GM13976 (cell line): Measurements from ENCODE around the gene IFFO2.

Experiments used
- DNase-seq: peaks from one replicate; pipeline ENCODE4 v3.0.0; 2012; ENCODE audit warnings: low spot score
- CTCF ChIP-seq: IDR thresholded peaks from 2 replicates; pipeline ENCODE4 v1.5.1; 2012; ENCODE audit warnings: borderline replicate concordance, mild to moderate bottlenecking; ENCODE audit not compliant: insufficient read depth; ENCODE audit errors: extremely low read depth, missing control alignments, control extremely low read depth
- in situ Hi-C: fragments of 300-500 bp; cut with MboI; formaldehyde crosslinking; loops from one replicate; pipeline ENCODE4 v1.12.0; 2022; ENCODE audit warnings: low sequenced_read_pairs, mixed read lengths, inconsistent platforms; ENCODE audit not compliant: unreplicated experiment

The IFFO2 gene

DNA sequence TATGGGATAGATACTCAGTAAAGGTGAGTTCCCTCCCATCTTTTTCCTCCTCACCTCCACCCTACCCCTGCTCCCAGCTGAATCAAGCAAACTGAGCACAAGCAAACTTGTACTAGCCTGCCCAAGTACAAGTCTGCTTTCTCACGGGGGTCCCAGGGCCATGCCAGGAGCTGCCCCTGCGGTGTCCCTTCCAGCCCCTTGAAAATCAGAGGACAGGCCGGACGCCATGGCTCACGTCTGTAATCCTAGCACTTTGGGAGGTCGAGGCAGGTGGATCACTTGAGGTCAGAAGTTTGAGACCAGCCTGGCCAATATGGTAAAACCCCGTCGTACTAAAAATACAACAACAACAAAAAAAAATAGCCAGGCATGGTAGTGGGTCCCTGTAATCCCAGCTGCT is 17.5 kb upstream of the IFFO2 start:
- in situ Hi-C loops, result no loop called here
- DNase-seq, result no peak
- TF ChIP-seq CTCF, result no peak

- in situ Hi-C loops, result no loop called here
Measured at GRCh38 chr1:18973446-18973955, 17.0 kb upstream of the IFFO2 start.

GRCh38 chr1:18972991-18973390 is 16.5 kb upstream of the IFFO2 start:
- in situ Hi-C loops, result no loop called here
- no peak for DNase-seq
- no peak for TF ChIP-seq CTCF

More at GRCh38 chr1:18973446-18973955, 17.0 kb upstream of the IFFO2 start:
- TF ChIP-seq CTCF, result no peak
- DNase-seq, result no peak

GRCh38 chr1:18972531-18972930 is 16.1 kb upstream of the IFFO2 start:
- DNase-seq, result no peak
- in situ Hi-C loops, result no loop called here
- no peak for TF ChIP-seq CTCF

DNA sequence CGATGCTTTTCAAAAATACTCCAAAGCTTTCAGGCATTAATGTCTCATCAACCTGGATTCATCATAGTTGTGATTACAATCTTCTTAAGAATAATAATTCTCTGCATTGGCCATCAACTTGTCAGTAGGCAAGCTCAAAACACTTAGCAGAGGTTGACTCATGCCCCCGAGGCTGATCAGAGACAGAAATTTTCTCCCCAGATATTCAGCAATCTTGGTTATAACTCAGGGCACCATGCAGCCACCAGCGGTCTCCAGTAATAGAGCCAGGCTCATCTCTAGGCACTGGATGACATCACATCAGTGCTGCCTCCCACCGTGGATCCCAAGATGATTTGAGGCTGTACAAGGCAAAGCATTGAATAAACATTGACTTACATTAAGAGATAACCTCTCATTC is 14.3 kb upstream of the IFFO2 start:
- no peak for DNase-seq
- in situ Hi-C loops, result no loop called here
- TF ChIP-seq CTCF, result no peak

GRCh38 chr1:18970358-18970757 is 13.9 kb upstream of the IFFO2 start:
- no peak for TF ChIP-seq CTCF
- in situ Hi-C loops, result no loop called here

More at GRCh38 chr1:18970358-18970757, 13.9 kb upstream of the IFFO2 start:
- no peak for DNase-seq
